ENCODE data around the gene SULT1A2.
"Not testable (repeated sequence)": the region's sequence is repeated elsewhere in the genome, so short reads cannot be mapped to it uniquely, and the experiment has no call there.

Gene SULT1A2

GRCh38 chr16:28589930-28590329 is 6.9 kb downstream of the SULT1A2 start:
- no peak for DNase-seq

- DNase-seq, result no peak
These were observed 7.8 kb downstream of the SULT1A2 start for GRCh38 chr16:28589069-28589468.

GRCh38 chr16:28587386-28587785 is 9.5 kb downstream of the SULT1A2 start:
- DNase-seq, result no peak

DNA sequence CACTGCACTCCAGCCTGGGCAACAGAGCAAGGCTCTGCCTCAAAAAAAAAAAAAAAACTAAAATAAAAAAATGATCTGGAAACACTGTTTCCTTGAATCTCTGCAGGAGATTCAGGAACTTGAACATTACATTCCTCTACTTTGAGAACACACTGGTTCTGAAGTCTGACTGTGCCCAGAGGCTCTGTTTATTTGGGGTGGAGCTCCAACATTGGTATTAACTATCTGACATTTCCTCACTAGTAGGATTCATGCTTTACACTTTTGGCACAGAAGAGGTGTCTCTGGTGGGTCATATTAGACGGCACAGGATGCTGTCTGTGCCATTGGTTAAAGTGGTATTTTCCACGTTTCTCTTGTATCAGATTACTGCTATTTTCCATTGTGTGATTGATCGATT is 10.4 kb downstream of the SULT1A2 start:
- DNase-seq, result no peak

DNA sequence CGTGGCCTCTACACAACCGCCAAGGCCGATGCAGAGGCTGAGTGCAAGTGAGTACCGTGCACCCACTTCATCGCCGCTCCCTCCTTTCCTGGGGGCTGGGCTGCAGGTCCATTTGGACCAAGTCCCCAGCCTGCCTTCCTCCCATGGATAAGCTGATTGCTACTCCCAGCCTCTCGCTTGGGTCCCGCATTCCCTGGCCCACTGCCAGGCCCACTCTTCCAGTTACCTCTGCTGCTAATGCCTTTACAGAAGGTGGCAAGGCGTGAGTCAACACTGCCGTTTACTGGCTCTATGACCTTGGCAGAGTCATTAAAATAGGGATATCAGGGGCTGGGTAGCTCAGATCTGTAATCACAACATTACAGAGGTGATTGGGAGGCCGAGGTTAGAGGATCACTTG is 11.2 kb downstream of the SULT1A2 start:
- no peak for DNase-seq

- no peak for DNase-seq
These were observed 16.0 kb downstream of the SULT1A2 start for GRCh38 chr16:28580726-28581315.

DNA sequence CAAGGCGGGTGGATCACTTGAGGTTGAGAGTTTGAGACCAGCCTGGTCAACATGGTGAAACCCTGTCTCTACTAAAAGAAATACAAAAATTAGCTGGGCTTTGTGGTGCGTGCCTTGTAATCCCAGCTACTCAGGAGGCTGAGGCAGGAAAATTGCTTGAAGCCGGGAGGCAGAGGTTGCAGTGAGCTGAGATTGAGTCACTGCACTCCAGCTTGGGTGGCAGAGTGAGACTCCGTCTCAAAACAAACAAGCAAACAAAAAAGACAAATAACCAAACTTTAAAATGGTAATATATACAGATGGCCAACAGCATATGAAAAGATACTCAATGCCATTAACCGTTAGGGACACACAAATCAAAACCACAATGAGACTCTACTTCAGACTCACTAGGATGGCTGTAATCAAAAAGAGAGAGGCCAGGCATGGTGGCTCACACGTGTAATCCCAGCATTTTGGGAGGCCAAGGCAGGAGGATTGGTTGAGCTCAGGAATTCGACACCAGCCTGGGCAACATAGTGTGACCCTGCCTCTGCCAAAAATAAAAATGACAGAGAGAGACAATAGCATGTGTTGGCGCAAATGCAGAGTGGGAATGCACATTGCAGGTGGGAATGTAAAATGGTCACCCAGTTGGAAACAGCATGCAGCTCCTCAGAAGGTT is 21.3 kb downstream of the SULT1A2 start:
- no peak for DNase-seq

DNA sequence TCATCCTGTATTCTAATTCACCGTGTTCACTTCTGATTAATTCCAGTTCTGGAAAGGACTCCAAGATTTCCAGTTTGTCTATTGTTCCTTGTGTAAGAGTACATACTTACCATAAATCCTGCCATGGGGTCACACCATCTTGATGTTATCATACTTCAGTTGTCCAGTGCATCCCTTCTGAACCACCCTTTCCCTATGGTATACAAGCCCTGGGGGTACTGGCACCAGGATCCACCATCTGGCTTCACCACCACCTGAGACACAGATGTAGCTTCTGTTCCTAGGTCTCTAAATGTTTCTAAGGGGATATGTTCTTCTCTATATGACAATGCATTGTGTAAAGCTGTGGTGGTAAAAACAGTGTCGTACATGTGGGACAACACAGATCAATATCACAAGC is 21.9 kb downstream of the SULT1A2 start:
- no peak for DNase-seq

- DNase-seq, result no peak
These were observed 22.8 kb downstream of the SULT1A2 start for GRCh38 chr16:28573738-28574718.

DNA sequence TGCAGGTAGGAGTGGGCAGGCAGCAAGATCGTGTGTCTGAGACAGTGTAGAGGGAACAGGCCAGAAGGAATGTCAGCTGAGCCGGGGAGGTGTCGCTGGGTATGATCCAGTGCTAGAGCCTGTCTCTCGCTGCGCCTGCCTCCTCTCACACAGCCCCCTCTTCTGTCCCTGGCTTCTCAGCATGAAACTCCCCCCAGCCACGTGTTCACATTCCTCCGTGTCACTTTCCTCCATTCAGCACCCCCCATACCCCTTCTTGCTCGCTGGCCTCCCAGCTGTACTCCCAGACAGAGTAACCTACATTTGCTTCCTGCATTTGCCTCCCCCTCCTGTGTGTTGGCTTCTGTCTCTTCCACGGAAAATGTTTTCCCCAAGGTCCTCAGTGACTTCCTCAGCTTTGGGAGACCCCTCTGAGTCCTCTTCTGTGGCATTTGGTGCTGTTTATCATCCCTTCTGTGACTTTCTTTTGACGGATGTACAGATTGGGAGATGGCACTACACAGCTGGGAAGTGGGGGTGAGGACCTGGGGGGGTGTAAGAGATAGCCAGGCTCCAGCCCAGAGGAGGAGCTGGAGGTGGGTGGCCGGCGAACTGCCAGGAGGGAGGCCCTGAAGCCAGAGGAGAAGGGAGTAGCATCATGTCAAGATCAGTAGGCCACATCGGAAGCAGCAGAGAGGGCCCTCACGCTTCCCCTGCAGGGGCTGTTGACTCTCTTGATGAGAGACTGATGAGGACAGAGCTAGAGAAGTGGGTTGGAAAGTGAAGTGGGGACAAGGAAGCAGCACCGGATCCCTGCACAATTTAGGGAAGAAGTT is 23.9 kb downstream of the SULT1A2 start:
- DNase-seq, result no peak

DNA sequence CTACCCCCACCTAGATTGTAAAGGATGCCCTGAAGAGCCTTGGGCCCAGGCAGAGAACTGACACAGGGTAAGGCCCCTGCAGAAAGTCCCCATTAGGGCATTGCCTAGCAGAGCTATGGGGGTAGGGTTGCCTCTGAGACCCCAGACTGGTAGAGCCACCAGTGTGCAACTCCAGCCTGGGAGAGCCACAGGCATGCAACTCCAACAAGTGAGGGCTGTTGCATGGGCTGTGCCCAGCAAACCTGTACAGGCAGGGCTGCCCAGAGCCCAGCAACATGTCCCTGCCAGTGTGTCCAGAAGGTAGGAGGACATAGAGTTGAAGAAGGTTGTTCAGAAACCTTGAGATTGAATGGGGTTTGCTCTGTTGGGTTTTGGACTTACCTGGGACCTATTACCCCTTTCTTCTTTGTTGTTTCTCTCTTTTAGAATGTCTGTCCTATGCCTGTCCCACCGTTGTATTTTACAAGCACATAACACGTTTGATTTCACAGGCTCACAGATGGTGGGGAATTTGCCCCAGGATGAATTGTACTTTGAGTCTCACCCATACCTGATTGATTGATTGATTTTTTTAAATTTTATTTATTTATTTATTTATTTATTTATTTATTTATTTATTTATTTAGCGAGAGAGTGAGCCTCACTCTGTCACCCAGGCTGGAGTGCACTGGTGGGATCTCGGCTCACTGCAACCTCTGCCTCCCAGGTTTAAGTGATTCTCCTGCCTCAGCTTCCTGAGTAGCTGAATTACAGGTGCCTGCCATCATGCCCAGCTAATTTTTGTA is 26.7 kb downstream of the SULT1A2 start:
- no peak for DNase-seq

DNA sequence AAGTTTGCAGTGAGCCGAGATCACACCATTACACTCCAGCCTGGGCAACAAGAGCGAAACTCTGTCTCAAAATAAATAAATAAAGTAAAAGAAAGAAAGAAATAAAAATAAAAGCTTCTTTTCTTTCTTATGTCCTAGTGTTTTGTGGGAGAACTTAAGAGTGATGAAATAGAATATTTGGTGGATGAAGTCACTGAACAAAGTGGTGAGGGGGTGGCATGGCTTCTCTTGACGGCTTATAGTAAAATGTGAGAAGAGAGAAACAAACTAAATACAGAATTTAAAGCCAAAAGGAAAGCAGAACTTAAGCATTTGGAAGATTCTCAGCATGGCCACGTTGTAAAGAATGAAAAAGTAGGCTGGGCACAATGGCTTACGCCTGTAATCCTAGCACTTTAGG is 27.8 kb downstream of the SULT1A2 start:
- no peak for DNase-seq

DNA sequence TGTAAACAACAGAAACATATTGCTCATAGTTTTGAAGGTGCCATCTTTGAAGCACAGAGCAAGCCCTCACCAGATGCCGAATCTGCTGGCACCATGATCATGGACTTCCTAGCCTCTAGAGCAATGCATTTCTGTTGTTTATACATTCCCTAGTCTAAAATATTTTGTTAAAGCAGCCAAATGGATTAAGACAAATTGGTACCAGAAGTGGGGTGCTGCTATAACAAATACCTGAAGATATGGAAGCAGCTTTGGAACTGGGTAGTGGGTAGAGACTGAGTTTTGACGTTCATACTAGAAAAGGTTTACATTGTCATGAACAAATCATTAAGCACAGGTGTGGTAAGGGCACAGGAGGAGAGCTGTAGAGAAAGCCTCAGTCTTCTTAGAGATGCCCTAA is 29.6 kb downstream of the SULT1A2 start:
- no peak for DNase-seq

DNA sequence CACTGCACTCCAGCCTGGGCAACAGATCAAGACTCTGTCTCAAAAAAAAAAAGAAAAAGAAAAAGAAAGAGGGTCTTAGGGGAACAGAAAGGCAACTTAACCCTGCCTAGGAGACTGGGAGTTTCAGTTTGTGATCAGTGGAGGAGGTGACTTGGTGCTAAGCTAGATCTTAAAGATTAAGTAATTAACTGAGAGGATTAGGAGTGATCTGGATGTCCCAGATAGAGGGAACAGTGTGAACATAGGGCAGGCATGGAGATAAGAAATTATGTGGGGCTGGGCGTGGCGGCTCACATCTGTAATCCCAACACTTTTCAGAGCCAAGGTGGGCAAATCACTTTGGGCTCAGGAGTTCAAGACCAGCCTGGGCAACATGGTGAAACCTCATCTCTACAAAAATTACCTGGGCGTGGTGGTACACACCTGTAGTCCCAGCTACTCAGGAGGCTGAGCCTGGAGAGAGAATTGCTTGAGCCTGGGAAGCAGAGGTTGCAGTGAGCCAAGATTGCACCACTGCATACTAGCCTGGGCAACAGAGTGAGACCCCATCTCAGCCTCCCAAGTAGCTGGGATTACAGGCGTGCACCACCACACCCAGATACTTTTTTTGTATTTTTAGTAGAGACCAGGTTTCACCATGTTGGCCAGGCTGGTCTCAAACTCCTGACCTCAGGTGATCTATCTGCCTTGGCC is 30.5 kb downstream of the SULT1A2 start:
- DNase-seq, result not testable (repeated sequence)

GRCh38 chr16:28563218-28563617 is 33.6 kb downstream of the SULT1A2 start:
- no peak for DNase-seq

DNA sequence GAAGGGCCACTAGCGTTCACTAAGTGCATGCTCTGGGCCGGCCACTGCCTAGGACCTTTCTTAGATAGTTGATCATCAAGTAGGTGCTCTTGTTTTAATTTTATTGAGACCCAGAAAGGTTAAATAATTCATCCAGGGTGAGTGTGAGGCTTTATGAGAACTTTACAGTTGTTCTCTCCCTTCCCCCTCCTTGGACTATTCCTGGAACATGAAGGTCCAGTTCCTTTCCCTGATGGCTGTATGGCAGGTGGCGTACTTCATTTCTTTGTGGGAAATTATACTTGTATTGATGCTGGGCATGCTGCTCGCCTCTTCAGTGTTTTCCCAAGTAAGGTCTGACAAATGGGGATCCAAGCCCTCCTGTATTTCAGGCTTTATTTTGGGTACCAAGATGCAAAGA is 34.7 kb downstream of the SULT1A2 start:
- no peak for DNase-seq

GRCh38 chr16:28561557-28562187 is 35.2 kb downstream of the SULT1A2 start:
- DNase-seq, result no peak

DNA sequence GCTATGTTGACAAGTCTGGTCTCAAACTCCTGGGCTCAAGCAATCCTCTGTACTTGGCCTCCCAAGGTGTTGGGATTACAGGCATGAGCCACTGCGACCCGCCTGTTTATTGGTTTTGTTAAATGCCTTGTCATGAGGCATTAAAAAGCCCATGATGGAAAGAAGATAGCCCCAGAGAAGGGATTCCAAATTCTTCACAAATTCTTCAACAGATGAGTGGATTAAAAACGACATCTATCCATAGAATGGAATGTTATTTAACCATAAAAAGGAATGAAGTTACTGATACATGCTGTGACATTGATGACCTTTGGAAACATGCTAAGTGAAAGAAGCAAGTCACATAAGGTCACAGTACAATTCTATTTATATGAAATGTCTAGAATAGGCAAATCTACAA is 38.4 kb downstream of the SULT1A2 start:
- DNase-seq, result no peak

DNA sequence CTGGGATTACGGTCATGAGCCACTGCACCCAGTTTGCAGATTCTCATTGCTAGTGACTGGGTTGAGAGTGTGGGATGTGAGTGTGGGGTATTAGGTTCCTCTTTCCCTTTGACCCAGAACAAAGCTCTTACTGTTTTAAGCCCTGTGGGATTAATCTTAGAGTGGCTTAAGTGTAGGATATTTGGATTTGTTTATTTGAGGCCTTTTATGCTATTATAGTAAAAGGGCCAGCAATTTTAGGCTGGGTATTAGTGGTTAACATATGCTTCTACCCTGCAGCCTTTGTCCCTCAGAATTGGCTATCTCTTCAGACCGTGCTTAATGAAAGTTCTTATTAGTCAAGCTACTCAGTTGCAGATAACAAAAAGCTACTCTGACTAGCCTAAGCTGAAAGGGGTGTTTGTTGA is 39.9 kb downstream of the SULT1A2 start:
- DNase-seq, result no peak

GRCh38 chr16:28555561-28555960 is 41.3 kb downstream of the SULT1A2 start:
- DNase-seq, result no peak

All from cerebellar nuclear complex (tissue), 1 donor.